G401.6 (cell line): ENCODE measurements around the gene CENPM.
A peak's percentile ranks its signal among the peaks of the same experiment; 100 is the strongest.
"Not testable (repeated sequence)": the region's sequence is repeated elsewhere in the genome, so short reads cannot be mapped to it uniquely, and the experiment has no call there.

Experiments
- FAIRE-seq: peaks from 2 replicates; lab custom pipeline; 2012; peaks lifted over from hg19 to GRCh38; lab: Jason Lieb, UNC

CENPM gene

GRCh38 chr22:41966225-41966606 lies 19.3 kb upstream of the CENPM start:
- no peak for FAIRE-seq

GRCh38 chr22:41964112-41964491 lies 17.1 kb upstream of the CENPM start:
- no peak for FAIRE-seq

- no peak for FAIRE-seq
Observed at GRCh38 chr22:41963453-41964111, 16.6 kb upstream of the CENPM start.

- FAIRE-seq: no peak
Observed at GRCh38 chr22:41957941-41958556, 11.1 kb upstream of the CENPM start.

- FAIRE-seq: no peak
Observed at GRCh38 chr22:41952713-41953112, 5.8 kb upstream of the CENPM start.

- FAIRE-seq: no peak
Observed at GRCh38 chr22:41951898-41952474, 5.0 kb upstream of the CENPM start, which contains the start of gene SMIM45. SMIM45 (plus strand) TSS chr22:41952150.

- no peak for FAIRE-seq
Observed at GRCh38 chr22:41949297-41949965, 2.5 kb upstream of the CENPM start.

GRCh38 chr22:41948928-41949296 lies 2.0 kb upstream of the CENPM start:
- FAIRE-seq: not testable (repeated sequence)

- FAIRE-seq: no peak
Observed at GRCh38 chr22:41948142-41948541, 1.2 kb upstream of the CENPM start.

- FAIRE-seq: no peak
Observed at GRCh38 chr22:41947424-41948080, 600 bp upstream of the CENPM start.

- no peak for FAIRE-seq
Observed at GRCh38 chr22:41943661-41944209, 3.2 kb downstream of the CENPM start.

GRCh38 chr22:41940832-41941765 lies 5.9 kb downstream of the CENPM start:
- peak; percentile 72 for FAIRE-seq

- no peak for FAIRE-seq
Observed at GRCh38 chr22:41939981-41940831, 6.7 kb downstream of the CENPM start.

GRCh38 chr22:41936894-41937169 lies 10.1 kb downstream of the CENPM start:
- FAIRE-seq: no peak

- no peak for FAIRE-seq
Observed at GRCh38 chr22:41935509-41935908, 11.4 kb downstream of the CENPM start.

- no peak for FAIRE-seq
Observed at GRCh38 chr22:41935015-41935351, 12.0 kb downstream of the CENPM start.

GRCh38 chr22:41934284-41935014 lies 12.5 kb downstream of the CENPM start:
- no peak for FAIRE-seq

- no peak for FAIRE-seq
Observed at GRCh38 chr22:41933411-41934177, 13.4 kb downstream of the CENPM start.

- FAIRE-seq: no peak
Observed at GRCh38 chr22:41932353-41932752, 14.6 kb downstream of the CENPM start.
